Measurements from ENCODE around the gene OXCT1. TPM values are rescaled to one million over a fixed set of nuclear protein-coding genes. Genes with fewer than 3 reads are reported as not detected.
A peak's percentile ranks its signal among the peaks of the same experiment; 100 is the strongest.

OXCT1 gene
- total and polyA plus RNA-seq, 2 experiments from 2014 or later, result 16.1 to 20.5 TPM

- 100% methylated on average over 1 of the region's 1 CpG for WGBS, 2 experiments (ENCODE audit: low coverage in 1 of 2, low lambda C conversion rate in 2 of 2, missing lambda C conversion rate in 2 of 2)
- H3K4me3 ChIP-seq, result no peak overlapping the region
- H3K27ac ChIP-seq, result no peak overlapping the region
- no peaks in the 10 kb centered on the region for H3K36me3 ChIP-seq (ENCODE audit: low read depth)
- no peaks in the 10 kb centered on the region for H3K27me3 ChIP-seq (replicated peaks; ENCODE audit: insufficient read depth)
- peaks cover 24% of the 10 kb centered on the region for H3F3A ChIP-seq (ENCODE audit: insufficient read depth)
- no peaks in the 10 kb centered on the region for H3K79me2 ChIP-seq (ENCODE audit: insufficient read depth)
- no peak overlapping the region for H3K9ac ChIP-seq
- DNase-seq, result no peak
- no peak for TF ChIP-seq EZH2phosphoT487 (IDR thresholded peaks at IDR 0.05; ENCODE audit: insufficient read depth, low read depth)
- TF ChIP-seq EZH2 (IDR thresholded peaks at IDR 0.05; ENCODE audit: insufficient read depth, poor library complexity, severe bottlenecking), result no peak
- peak overlapping the region; percentile 49 for H3K4me2 ChIP-seq (ENCODE audit: unreplicated experiment)
- H4K20me1 ChIP-seq (ENCODE audit: insufficient read depth), result no peaks in the 10 kb centered on the region
- peaks cover 47% of the 10 kb centered on the region for H3K4me1 ChIP-seq (ENCODE audit: insufficient read depth)
- H3K9me2 ChIP-seq (ENCODE audit: insufficient read depth), result no peaks in the 10 kb centered on the region
- in situ Hi-C loops (cut with MboI), result no loop called here
- no peak overlapping the region for H2AFZ ChIP-seq
- H3K9me3 ChIP-seq (ENCODE audit: low read depth), result no peaks in the 10 kb centered on the region
Observed at GRCh38 chr5:41789434-41789833, 80.8 kb downstream of the OXCT1 start.

DNA sequence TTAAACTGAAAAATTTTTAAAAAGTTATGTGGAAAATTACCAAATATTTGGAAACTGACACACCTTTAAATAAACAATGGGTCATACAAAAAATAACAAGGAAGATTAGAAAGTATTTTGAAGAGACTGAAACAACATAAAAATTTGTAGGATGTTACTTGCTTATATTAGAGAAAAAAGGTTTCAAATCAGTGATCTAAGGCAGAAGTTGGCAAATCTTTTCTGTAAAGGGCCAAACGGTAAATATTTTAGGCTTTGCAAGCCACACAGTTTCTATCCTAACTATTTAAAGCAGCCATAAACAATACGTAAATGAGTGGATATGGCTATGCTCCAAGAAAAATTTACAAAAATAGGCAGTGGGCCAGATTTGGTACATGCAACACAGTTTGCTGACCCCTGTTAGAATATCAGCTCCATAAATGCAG, 81.3 kb downstream of the OXCT1 start:
- Histone ChIP-seq H2AFZ (no peak overlapping the region), H3K4me3 (peak overlapping the region; percentile 14; the same call in 1 of the 2 replicates), H3K27me3 (replicated peaks; ENCODE audit: insufficient read depth) (no peaks in the 10 kb centered on the region), H3K36me3 (ENCODE audit: low read depth) (no peaks in the 10 kb centered on the region), H3F3A (ENCODE audit: insufficient read depth) (peaks cover 20% of the 10 kb centered on the region), H3K27ac (peak overlapping the region; percentile 5), H4K20me1 (ENCODE audit: insufficient read depth) (no peaks in the 10 kb centered on the region), H3K4me2 (ENCODE audit: unreplicated experiment) (peak overlapping the region; percentile 49), H3K9me2 (ENCODE audit: insufficient read depth) (no peaks in the 10 kb centered on the region), H3K4me1 (ENCODE audit: insufficient read depth) (peaks cover 42% of the 10 kb centered on the region), H3K9ac (no peak overlapping the region), H3K9me3 (ENCODE audit: low read depth) (no peaks in the 10 kb centered on the region), H3K79me2 (ENCODE audit: insufficient read depth) (no peaks in the 10 kb centered on the region)
- 26 to 27% methylated on average over 2 of the region's 2 CpGs for WGBS, 2 experiments (ENCODE audit: low coverage in 1 of 2, low lambda C conversion rate in 2 of 2, missing lambda C conversion rate in 2 of 2)
- TF ChIP-seq EZH2 (IDR thresholded peaks at IDR 0.05; ENCODE audit: insufficient read depth, poor library complexity, severe bottlenecking) (no peak), EZH2phosphoT487 (IDR thresholded peaks at IDR 0.05; ENCODE audit: insufficient read depth, low read depth) (no peak)
- in situ Hi-C loops (cut with MboI), result no loop called here
- peak; percentile 36 for DNase-seq

- H3K9me2 ChIP-seq (ENCODE audit: insufficient read depth), result no peaks in the 10 kb centered on the region
- H3K27me3 ChIP-seq (replicated peaks; ENCODE audit: insufficient read depth), result no peaks in the 10 kb centered on the region
- no peak overlapping the region for H3K4me3 ChIP-seq
- H4K20me1 ChIP-seq (ENCODE audit: insufficient read depth), result no peaks in the 10 kb centered on the region
- no peak overlapping the region for H3K4me2 ChIP-seq (ENCODE audit: unreplicated experiment)
- TF ChIP-seq EZH2phosphoT487 (IDR thresholded peaks at IDR 0.05; ENCODE audit: insufficient read depth, low read depth) (no peak), EZH2 (IDR thresholded peaks at IDR 0.05; ENCODE audit: insufficient read depth, poor library complexity, severe bottlenecking) (no peak)
- 93 to 94% methylated on average over 2 of the region's 2 CpGs for WGBS, 2 experiments (ENCODE audit: low coverage in 1 of 2, low lambda C conversion rate in 2 of 2, missing lambda C conversion rate in 2 of 2)
- no peaks in the 10 kb centered on the region for H3K79me2 ChIP-seq (ENCODE audit: insufficient read depth)
- H2AFZ ChIP-seq, result no peak overlapping the region
- H3K4me1 ChIP-seq (ENCODE audit: insufficient read depth), result peaks cover 27% of the 10 kb centered on the region
- H3K9ac ChIP-seq, result no peak overlapping the region
- DNase-seq, result peak; percentile 7
- H3F3A ChIP-seq (ENCODE audit: insufficient read depth), result peaks cover 18% of the 10 kb centered on the region
- H3K9me3 ChIP-seq (ENCODE audit: low read depth), result no peaks in the 10 kb centered on the region
- H3K36me3 ChIP-seq (ENCODE audit: low read depth), result no peaks in the 10 kb centered on the region
- in situ Hi-C loops (cut with MboI), result no loop called here
- H3K27ac ChIP-seq, result no peak overlapping the region
Observed at GRCh38 chr5:41787265-41787664, 83.0 kb downstream of the OXCT1 start.

- H3K27ac ChIP-seq, result no peak overlapping the region
- no peaks in the 10 kb centered on the region for H3K9me2 ChIP-seq (ENCODE audit: insufficient read depth)
- H3K27me3 ChIP-seq (replicated peaks; ENCODE audit: insufficient read depth), result no peaks in the 10 kb centered on the region
- H4K20me1 ChIP-seq (ENCODE audit: insufficient read depth), result no peaks in the 10 kb centered on the region
- peaks cover 16% of the 10 kb centered on the region for H3F3A ChIP-seq (ENCODE audit: insufficient read depth)
- H3K4me2 ChIP-seq (ENCODE audit: unreplicated experiment), result no peak overlapping the region
- no peaks in the 10 kb centered on the region for H3K79me2 ChIP-seq (ENCODE audit: insufficient read depth)
- TF ChIP-seq EZH2 (IDR thresholded peaks at IDR 0.05; ENCODE audit: insufficient read depth, poor library complexity, severe bottlenecking), result no peak
- TF ChIP-seq EZH2phosphoT487 (IDR thresholded peaks at IDR 0.05; ENCODE audit: insufficient read depth, low read depth), result no peak
- H3K4me3 ChIP-seq, result no peak overlapping the region
- no peaks in the 10 kb centered on the region for H3K36me3 ChIP-seq (ENCODE audit: low read depth)
- no peak overlapping the region for H3K9ac ChIP-seq
- no peak overlapping the region for H2AFZ ChIP-seq
- no peak for DNase-seq
- H3K4me1 ChIP-seq (ENCODE audit: insufficient read depth), result peaks cover 19% of the 10 kb centered on the region
- in situ Hi-C loops (cut with MboI), result no loop called here
- H3K9me3 ChIP-seq (ENCODE audit: low read depth), result no peaks in the 10 kb centered on the region
Observed at GRCh38 chr5:41785061-41785460, 85.2 kb downstream of the OXCT1 start.

DNA sequence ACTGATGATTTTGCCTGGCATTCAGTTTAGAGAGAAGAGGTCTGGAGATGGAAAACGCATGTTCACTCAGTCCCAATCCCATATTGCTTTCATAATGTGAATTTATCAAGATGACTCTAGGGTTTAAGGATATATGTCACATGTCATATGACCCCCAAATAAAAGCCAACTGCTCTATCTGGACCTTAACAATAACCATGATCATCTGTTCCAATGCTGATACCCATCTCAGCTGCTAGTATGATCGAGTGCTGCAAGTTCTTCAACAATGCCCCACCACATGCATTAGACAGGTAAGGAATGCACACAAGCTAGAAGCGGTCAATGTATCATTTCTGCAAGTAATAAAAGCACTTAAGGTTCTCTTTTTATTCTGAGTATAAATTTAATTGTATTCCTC, 91.8 kb downstream of the OXCT1 start:
- Histone ChIP-seq H3K27me3 (replicated peaks; ENCODE audit: insufficient read depth) (no peaks in the 10 kb centered on the region), H3K4me3 (no peak overlapping the region), H3K4me2 (ENCODE audit: unreplicated experiment) (no peak overlapping the region), H3F3A (ENCODE audit: insufficient read depth) (no peaks in the 10 kb centered on the region), H4K20me1 (ENCODE audit: insufficient read depth) (no peaks in the 10 kb centered on the region), H3K36me3 (ENCODE audit: low read depth) (no peaks in the 10 kb centered on the region), H3K4me1 (ENCODE audit: insufficient read depth) (no peaks in the 10 kb centered on the region), H2AFZ (no peak overlapping the region), H3K79me2 (ENCODE audit: insufficient read depth) (no peaks in the 10 kb centered on the region), H3K9ac (no peak overlapping the region), H3K9me3 (ENCODE audit: low read depth) (no peaks in the 10 kb centered on the region), H3K9me2 (ENCODE audit: insufficient read depth) (no peaks in the 10 kb centered on the region), H3K27ac (no peak overlapping the region)
- in situ Hi-C loops (cut with MboI), result no loop called here
- WGBS, 2 experiments (ENCODE audit: low coverage in 1 of 2, low lambda C conversion rate in 2 of 2, missing lambda C conversion rate in 2 of 2), result 87 to 89% methylated on average over 3 of the region's 3 CpGs
- TF ChIP-seq EZH2phosphoT487 (IDR thresholded peaks at IDR 0.05; ENCODE audit: insufficient read depth, low read depth), result no peak
- no peak for TF ChIP-seq EZH2 (IDR thresholded peaks at IDR 0.05; ENCODE audit: insufficient read depth, poor library complexity, severe bottlenecking)
- DNase-seq, result no peak

Data from GM23248 (cell line).